Measurements from ENCODE around the gene HNRNPF.
"Not testable (repeated sequence)": the region's sequence is repeated elsewhere in the genome, so short reads cannot be mapped to it uniquely, and the experiment has no call there.

The HNRNPF gene

DNA sequence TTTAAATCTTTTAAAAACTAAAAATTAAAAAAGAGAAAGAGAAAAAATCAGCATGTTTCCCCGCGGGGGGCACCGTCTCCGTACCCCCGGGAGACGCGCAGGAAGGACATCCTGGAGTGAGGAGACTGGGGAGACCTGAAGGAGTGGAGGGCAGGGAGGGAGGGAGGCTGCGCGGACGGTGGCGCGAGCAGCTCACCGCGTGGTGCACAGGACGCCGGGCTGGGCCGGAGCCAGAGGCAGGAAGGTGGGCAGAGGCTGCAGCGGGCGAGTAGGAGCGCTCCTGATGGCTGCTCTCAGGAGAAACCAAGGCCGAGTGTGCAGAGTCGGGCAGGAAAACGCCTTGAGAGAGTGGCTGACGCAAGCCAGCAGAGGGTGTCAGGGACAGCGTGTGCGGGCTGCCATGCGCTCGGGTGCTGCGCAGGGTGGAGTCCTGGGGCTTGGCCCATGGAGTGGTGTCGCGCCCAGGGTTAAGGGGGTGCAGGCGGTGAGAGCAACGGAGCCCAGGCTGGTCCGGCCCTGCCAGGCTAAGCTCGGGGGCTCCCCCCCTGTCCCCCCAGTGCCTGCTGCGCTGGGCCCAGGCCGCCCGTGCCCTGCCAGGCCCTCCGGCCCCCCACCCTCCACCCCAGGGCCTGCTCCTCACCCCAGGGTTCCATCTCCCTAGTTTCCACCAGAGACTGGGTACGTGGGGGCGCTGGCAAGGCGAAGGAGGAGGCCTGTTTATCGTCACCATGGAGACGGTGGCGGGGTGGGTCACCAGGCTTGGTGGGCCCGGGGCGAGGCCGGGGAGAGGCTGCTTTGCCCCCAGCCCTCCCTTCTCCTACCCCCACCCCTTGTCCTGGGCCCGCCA, 66.5 kb downstream of the HNRNPF start:
- no peak for DNase-seq

DNA sequence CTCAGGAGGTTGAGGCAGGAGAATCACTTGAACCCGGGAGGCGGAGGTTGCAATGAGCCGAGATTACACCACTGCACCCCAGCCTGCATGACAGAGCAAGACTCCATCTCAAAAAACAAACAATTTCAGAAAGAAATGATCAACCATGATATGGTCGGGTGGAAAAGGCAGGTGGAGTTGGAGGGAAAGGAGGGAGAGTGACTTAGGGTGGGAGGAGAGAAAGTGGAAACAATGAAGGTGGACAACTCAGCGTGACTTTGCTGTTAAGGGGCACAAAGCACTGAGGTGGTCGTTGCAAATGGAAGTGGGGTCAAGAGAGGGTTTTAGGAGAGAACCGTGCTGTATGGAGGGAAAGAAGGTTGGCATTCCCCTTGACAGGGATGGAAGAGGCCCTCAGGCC, 67.5 kb downstream of the HNRNPF start:
- DNase-seq: no peak

DNA sequence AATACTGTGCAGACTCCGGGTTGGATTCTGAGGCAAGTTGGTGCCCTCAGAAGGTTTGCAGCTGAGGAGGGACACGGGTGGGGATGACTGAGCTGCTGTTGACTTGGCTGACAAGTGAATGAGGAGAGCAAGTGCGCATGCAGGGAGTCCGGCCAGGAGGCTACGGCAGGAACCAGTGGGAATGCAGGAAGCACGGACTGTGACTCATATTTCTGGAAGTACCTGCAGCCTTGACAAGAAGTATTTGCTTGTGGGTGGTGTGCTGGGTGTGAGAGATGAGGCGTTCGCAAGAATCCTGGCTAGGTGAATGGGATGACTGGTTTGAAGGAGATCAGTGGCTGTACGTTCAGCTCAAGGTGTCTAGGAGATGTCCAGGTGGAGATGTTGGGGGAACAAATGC, 68.4 kb downstream of the HNRNPF start:
- DNase-seq: no peak

DNA sequence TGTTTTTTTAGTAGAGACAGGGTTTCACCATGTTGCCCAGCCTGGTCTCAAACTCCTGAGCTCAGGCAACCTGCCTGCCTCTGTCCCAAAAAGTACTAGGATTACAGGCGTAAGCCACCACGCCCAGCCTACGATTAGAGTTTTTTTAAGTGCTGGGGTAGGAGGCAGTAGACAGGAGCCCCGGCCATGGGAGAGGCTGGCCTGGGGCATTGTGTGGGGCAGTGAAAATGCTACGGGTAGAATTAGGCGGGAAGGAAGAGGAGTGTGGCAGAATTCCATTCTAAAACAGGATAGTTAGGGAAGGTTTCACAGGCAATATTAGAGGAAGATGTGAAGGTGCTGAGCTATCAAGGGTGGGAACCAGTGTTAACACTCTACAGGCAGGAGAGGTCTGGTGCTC, 68.9 kb downstream of the HNRNPF start:
- DNase-seq: no peak

DNA sequence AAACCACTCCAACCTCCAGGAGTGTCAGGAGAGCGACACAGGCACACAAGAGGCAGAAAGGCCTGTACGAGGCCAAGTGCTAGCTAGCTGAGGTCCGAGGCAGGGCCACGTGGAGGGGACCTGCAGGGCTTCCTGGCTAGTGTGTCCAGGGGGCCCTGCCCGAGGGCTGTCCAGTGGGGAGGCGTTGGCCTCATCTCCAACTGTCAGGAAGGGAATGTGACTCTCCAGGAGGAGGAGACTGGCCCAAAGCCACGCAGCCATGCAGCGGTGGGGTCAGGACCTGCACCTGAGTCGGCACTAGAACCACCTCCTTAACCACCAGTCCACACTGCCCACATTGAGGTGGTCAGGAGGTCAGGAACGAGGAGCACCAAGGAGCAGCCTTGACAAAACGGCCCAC, 69.8 kb downstream of the HNRNPF start:
- no peak for DNase-seq

DNA sequence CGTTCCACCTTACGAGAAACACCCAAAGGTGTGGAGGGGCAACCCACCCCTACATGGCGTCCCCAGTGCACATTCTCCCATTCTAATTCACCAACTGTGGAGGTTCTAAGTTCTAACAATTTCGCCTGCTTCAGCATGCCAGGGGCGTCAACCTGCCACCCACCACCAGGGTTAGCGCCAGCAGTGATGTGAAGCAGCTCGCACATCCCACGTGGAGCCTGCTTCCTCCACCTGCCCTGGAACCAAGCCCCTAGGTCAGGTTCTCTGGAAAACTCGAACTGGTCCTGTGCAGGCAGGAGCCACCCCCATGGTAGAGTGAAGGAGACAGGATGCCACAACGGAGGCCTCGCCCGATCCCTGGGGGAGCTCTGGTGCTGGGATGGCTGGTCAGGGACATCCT, 70.9 kb downstream of the HNRNPF start:
- no peak for DNase-seq

DNA sequence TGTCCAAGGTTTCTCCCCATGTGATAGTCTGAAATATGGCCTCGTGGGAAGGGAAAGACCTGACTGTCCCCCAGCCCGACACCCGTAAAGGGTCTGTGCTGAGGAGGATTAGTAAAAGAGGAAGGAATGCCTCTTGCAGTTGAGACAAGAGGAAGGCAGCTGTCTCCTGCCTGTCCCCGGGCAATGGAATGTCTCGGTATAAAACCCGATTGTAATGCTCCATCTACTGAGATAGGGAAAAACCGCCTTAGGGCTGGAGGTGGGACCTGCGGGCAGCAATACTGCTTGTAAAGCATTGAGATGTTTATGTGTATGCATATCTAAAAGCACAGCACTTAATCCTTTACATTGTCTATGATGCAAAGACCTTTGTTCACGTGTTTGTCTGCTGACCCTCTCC, 71.5 kb downstream of the HNRNPF start:
- not testable (repeated sequence) for DNase-seq

DNA sequence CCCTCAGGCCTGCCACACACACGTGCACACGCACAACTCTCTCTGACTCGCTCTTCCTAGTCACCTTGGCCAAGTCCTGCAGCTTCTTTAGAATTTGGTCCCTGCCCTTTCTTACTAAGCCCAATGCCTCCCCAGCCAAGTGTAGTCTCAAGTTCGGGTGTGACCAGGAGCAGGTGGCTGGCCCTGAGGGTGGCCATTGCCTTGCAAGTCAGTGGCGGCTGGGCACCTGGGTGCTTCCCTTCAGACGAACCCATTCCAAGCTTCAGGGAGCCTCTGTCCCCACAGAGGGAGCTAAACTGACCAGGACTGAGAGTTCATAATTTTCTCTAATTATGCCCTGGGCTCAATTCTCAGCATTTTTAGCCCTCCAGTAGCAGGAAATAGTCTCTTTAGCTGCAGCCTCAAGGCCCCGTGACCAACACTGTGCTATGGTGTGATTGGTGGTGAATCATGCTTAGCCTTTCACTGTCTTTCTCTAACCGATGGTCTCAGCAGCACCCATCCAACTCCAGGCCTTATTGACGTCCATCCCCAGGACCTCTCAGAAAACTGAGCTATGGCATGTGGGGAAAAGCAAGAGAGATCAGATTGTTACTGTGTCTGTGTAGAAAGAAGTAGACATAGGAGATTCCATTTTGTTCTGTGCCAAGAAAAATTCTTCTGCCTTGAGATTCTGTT, 72.2 kb downstream of the HNRNPF start:
- DNase-seq: no peak

DNA sequence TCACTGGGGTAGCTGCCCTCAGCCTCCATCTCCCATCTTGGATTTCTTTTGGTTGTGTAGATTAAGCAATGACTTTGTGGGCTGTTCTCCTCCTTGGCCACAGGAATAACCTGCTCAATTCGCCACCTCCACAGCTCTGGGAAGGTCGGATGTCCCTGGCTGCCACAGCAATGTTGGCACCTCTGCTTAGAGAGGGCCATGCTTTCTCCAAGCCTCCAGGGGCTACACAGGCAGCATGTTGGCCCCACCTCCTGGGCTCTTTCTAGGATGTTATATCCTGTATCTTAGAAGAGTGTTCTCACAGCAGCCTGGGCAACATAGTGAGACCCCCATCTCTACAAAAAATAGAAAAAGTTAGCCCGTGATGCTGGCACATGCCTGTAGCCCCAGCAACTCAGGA, 72.9 kb downstream of the HNRNPF start:
- DNase-seq: no peak
